Vagina (tissue), 2 donors: ENCODE results near the gene ANXA2R. TPM values are rescaled to one million over a fixed set of nuclear protein-coding genes. Genes with fewer than 3 reads are reported as not detected.

ENCODE experiments used
- DNase-seq, 2 donors: peaks; one replicate each; pipeline ENCODE4 v3.0.0-alpha.2; 2017; ENCODE audit errors: extremely low spot score in 2 of 2
- H3K27ac ChIP-seq: fragments of 200-600 bp; sonication (generic); one replicate; pipeline ENCODE4 v1.5.1; 2019
- H3K27me3 ChIP-seq: fragments of 200-600 bp; sonication (generic); one replicate; pipeline ENCODE4 v1.5.1; 2019
- H3K36me3 ChIP-seq, 2 donors: fragments of 200-600 bp; sonication (generic); one replicate each; pipeline ENCODE4 v1.5.1; 2017 to 2019
- H3K4me1 ChIP-seq: fragments of 200-600 bp; sonication (generic); one replicate; pipeline ENCODE4 v1.5.1; 2019
- H3K4me3 ChIP-seq, 2 donors: fragments of 200-600 bp; sonication (generic); 1 replicate in 1 of 2; 2 replicates in 1 of 2; pipeline ENCODE4 v1.5.1; 2016 to 2019
- H3K9me3 ChIP-seq: fragments of 200-600 bp; sonication (generic); one replicate; pipeline ENCODE4 v1.5.1; 2019
- CTCF ChIP-seq, 3 experiments: fragments of 450-650 bp in 2 of 3; fragments of 200-600 bp in 1 of 3; sonication (generic) in 1 of 3; IDR thresholded peaks; one replicate each; pipeline ENCODE4 v1.5.1; 2017 to 2019; ENCODE audit warnings: antibody characterized with exemption in 3 of 3, mild to moderate bottlenecking in 2 of 3, moderate library complexity in 2 of 3
- POLR2A ChIP-seq, 2 donors: fragments of 450-650 bp; IDR thresholded peaks; one replicate each; pipeline ENCODE4 v1.6.1; 2017; ENCODE audit warnings: antibody characterized with exemption in 2 of 2, mild to moderate bottlenecking in 2 of 2, moderate library complexity in 2 of 2
- POLR2AphosphoS5 ChIP-seq, 2 donors: sonication (generic); formaldehyde crosslinking; IDR thresholded peaks; one replicate each; pipeline ENCODE4 v1.9.0; 2017; ENCODE audit warnings: antibody characterized with exemption in 2 of 2, mild to moderate bottlenecking in 2 of 2, low read depth in 1 of 2; ENCODE audit not compliant: insufficient read depth in 1 of 2
- intact Hi-C: fragments of 100-400 bp; cut with DNase I; formaldehyde crosslinking; loops from one replicate; pipeline ENCODE4 v1.15.1; 2023
- total RNA-seq: library from RNA; depleted of rRNA; stranded (reverse); fragments of >200 nt; gene quantifications from one replicate; pipeline ENCODE4 v1.2.3, GENCODE V29; 2016

The ANXA2R gene
- total RNA-seq, 1 donor from 2014 or later, result 10.6 TPM

DNA sequence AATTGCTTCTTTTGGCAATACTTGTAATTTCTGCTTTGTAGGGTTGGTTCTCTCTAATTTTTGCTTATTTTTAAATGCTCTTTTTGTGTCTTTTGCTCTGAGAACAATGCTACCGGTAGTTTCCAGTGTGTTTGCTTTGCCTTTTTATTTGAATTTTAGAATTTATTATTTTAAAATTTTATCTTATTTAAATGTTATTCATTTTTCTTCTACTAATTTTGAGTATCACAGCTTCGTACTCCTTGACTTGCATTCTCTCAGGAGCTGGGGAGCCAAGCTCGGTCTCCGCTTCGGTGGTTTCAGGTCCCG lies 45.9 kb downstream of the ANXA2R start:
- Histone ChIP-seq H3K9me3 (no peaks in the 10 kb centered on the region), H3K36me3 (no peaks in the 10 kb centered on the region), H3K27me3 (no peaks in the 10 kb centered on the region), H3K27ac (peak overlapping the region; percentile 89), H3K4me3 (peak overlapping the region; percentile 46 to 59), H3K4me1 (peaks cover 9% of the 10 kb centered on the region)
- no peak for DNase-seq
- intact Hi-C loops, result loop anchor here (2.0 to 5.0 kb wide), 2 partner anchors 15 to 48 kb away; partner anchors contain the start of gene ANXA2R
- TF ChIP-seq POLR2A (IDR thresholded peaks at IDR 0.05), result no peak
- no peak for TF ChIP-seq POLR2AphosphoS5 (IDR thresholded peaks at IDR 0.05; ENCODE audit: insufficient read depth in 1 of 2, low read depth in 1 of 2)
- TF ChIP-seq CTCF (IDR thresholded peaks at IDR 0.05), result no peak

- Histone ChIP-seq H3K9me3 (no peaks in the 10 kb centered on the region), H3K4me1 (peaks cover 10% of the 10 kb centered on the region), H3K27ac (peak overlapping the region; percentile 89), H3K36me3 (no peaks in the 10 kb centered on the region), H3K27me3 (no peaks in the 10 kb centered on the region), H3K4me3 (peak overlapping the region; percentile 29 to 59)
- DNase-seq, result no peak
- intact Hi-C loops, result loop anchor here (2.0 to 5.0 kb wide), 3 partner anchors 15 to 49 kb away; partner anchors contain the start of gene ANXA2R
- peak in 1 of 3 experiments; percentile 15 for TF ChIP-seq CTCF (IDR thresholded peaks at IDR 0.05)
- no peak for TF ChIP-seq POLR2AphosphoS5 (IDR thresholded peaks at IDR 0.05; ENCODE audit: insufficient read depth in 1 of 2, low read depth in 1 of 2)
- TF ChIP-seq POLR2A (IDR thresholded peaks at IDR 0.05), result no peak
Measured at GRCh38 chr5:42993516-42994245, 46.4 kb downstream of the ANXA2R start.

DNA sequence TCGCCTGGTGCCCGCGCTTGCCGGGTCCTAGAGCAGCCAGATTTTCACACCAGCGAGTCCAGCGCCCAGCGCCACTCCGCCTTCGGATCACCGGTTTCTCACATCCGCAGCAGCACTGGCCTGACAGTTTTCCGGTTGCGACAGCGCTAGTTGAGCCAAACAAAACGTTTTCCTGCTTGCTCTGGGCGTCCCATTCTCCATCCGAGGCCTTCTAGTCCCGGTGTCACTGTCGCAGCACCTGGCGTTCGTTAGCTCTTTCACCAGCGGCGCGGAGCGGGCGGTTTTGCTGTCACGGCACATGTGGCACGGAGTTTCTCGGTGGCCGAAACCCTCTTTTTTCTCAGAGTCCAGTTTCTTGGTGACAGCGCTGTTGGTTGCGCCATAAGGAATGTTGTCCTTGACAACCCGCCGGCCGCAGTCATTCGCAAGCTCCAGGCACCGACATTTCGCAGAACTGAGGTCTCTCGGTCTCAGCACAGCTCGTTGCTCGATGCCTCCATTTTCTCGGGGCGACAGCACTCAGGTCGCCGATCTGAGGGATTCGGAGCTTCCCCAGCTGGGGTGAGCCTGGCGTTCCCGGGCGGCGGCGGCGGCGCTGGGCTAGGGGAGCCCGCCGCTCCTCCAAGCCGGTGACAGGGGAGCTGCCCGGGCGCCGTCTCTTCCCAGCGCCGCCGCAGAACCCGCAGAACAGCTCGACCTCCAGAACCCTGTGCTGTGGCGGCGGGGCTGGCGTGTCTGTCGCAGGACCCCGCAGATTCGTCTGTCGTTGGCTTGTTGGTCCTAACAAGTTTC lies 47.8 kb downstream of the ANXA2R start:
- no peak for DNase-seq
- no peaks in the 10 kb centered on the region for H3K36me3 ChIP-seq
- peak overlapping the region; percentile 45 to 59 for H3K4me3 ChIP-seq
- H3K27ac ChIP-seq, result peak overlapping the region; percentile 89
- TF ChIP-seq POLR2AphosphoS5 (IDR thresholded peaks at IDR 0.05; ENCODE audit: insufficient read depth in 1 of 2, low read depth in 1 of 2) (peak; percentile 53 to 84), POLR2A (IDR thresholded peaks at IDR 0.05) (no peak)
- no peaks in the 10 kb centered on the region for H3K9me3 ChIP-seq
- intact Hi-C loops, result loop anchor here (2.0 to 5.0 kb wide), 2 partner anchors 41 to 50 kb away; partner anchors contain the start of gene ANXA2R
- peaks cover 10% of the 10 kb centered on the region for H3K4me1 ChIP-seq
- no peaks in the 10 kb centered on the region for H3K27me3 ChIP-seq

GRCh38 chr5:42991404-42992087 lies 48.6 kb downstream of the ANXA2R start:
- Histone ChIP-seq H3K4me3 (peak overlapping the region; percentile 45 to 59), H3K9me3 (no peaks in the 10 kb centered on the region), H3K27me3 (no peaks in the 10 kb centered on the region), H3K27ac (peak overlapping the region; percentile 89), H3K4me1 (peaks cover 10% of the 10 kb centered on the region), H3K36me3 (no peaks in the 10 kb centered on the region)
- DNase-seq, result no peak
- intact Hi-C loops, result loop anchor here (2.0 to 5.0 kb wide), 2 partner anchors 41 to 51 kb away; partner anchors contain the start of gene ANXA2R
- no peak for TF ChIP-seq POLR2AphosphoS5 (IDR thresholded peaks at IDR 0.05; ENCODE audit: insufficient read depth in 1 of 2, low read depth in 1 of 2)
- no peak for TF ChIP-seq CTCF (IDR thresholded peaks at IDR 0.05)
- TF ChIP-seq POLR2A (IDR thresholded peaks at IDR 0.05), result no peak

GRCh38 chr5:42990892-42991291 lies 49.2 kb downstream of the ANXA2R start:
- Histone ChIP-seq H3K36me3 (no peaks in the 10 kb centered on the region), H3K4me1 (peaks cover 10% of the 10 kb centered on the region), H3K4me3 (peak overlapping the region; percentile 45 to 59), H3K9me3 (no peaks in the 10 kb centered on the region), H3K27ac (peak overlapping the region; percentile 89), H3K27me3 (no peaks in the 10 kb centered on the region)
- no peak for TF ChIP-seq POLR2AphosphoS5 (IDR thresholded peaks at IDR 0.05; ENCODE audit: insufficient read depth in 1 of 2, low read depth in 1 of 2)
- intact Hi-C loops, result loop anchor here (5.0 kb wide), 1 partner anchor 51 kb away; the partner anchor contains the start of gene ANXA2R
- no peak for DNase-seq

Other genes with a start within 250 kb of the ANXA2R start
- gene SELENOP, start 228.4 kb downstream of the ANXA2R start, total RNA-seq, result 344 TPM
- 44.4 TPM for gene ZNF131, start 80.6 kb upstream of the ANXA2R start, total RNA-seq
- gene NIM1K, start 151.9 kb upstream of the ANXA2R start, total RNA-seq, result not detected